ENCODE data around the gene ATP5ME. TPM values are rescaled to one million over a fixed set of nuclear protein-coding genes. Genes with fewer than 3 reads are reported as not detected.

ATP5ME gene
- total RNA-seq, 1 donor from 2014 or later, result 255 TPM

GRCh38 chr4:720111-720860 lies 46.2 kb upstream of the ATP5ME start:
- no peak overlapping the region for H2AFZ ChIP-seq (ENCODE audit: low read depth, low read length)
- H3K9me3 ChIP-seq (ENCODE audit: insufficient read depth, low read depth, low read length), result no peaks in the 10 kb centered on the region
- H3K27ac ChIP-seq (ENCODE audit: low read depth, low read length), result no peak overlapping the region
- no peak overlapping the region for H3K27ac Mint-ChIP-seq (ENCODE audit: unreplicated experiment)
- peak overlapping the region; percentile 40 for H3K4me3 Mint-ChIP-seq (ENCODE audit: unreplicated experiment)
- TF ChIP-seq CTCF (IDR thresholded peaks at IDR 0.05; ENCODE audit: insufficient read depth, low read depth, low read length) (no peak), EZH2 (IDR thresholded peaks at IDR 0.05; ENCODE audit: insufficient read depth, low read length) (no peak)
- DNase-seq (ENCODE audit: low read depth) (no peak), FAIRE-seq (no peak)
- peaks cover 16% of the 10 kb centered on the region for H3K36me3 Mint-ChIP-seq (ENCODE audit: low read depth, unreplicated experiment)
- H3K4me3 ChIP-seq (ENCODE audit: insufficient read depth, low read depth, low read length), result no peak overlapping the region
- H3K27me3 Mint-ChIP-seq (ENCODE audit: low read depth, unreplicated experiment), result no peaks in the 10 kb centered on the region
- H3K9me3 Mint-ChIP-seq (ENCODE audit: unreplicated experiment), result peaks cover 2% of the 10 kb centered on the region
- H3K4me1 Mint-ChIP-seq (ENCODE audit: low read depth, unreplicated experiment), result peaks cover 23% of the 10 kb centered on the region
- peaks cover 93% of the 10 kb centered on the region for H3K79me2 ChIP-seq (ENCODE audit: insufficient read depth, low read length)
- H3K9ac ChIP-seq (ENCODE audit: low read length), result no peak overlapping the region
- H3K36me3 ChIP-seq (ENCODE audit: insufficient read depth, low read length), result peaks cover 3% of the 10 kb centered on the region
- peaks cover 76% of the 10 kb centered on the region for H4K20me1 ChIP-seq (ENCODE audit: insufficient read depth, low read length)
- peaks cover 4% of the 10 kb centered on the region for H3K4me1 ChIP-seq (ENCODE audit: insufficient read depth, low read length)
- H3K4me2 ChIP-seq (ENCODE audit: low read length), result no peak overlapping the region
- H3K27me3 ChIP-seq (ENCODE audit: insufficient read depth, low read length), result no peaks in the 10 kb centered on the region

GRCh38 chr4:718460-718859 lies 44.4 kb upstream of the ATP5ME start:
- no peak overlapping the region for H3K4me3 ChIP-seq (ENCODE audit: insufficient read depth, low read depth, low read length)
- peaks cover 11% of the 10 kb centered on the region for H3K36me3 Mint-ChIP-seq (ENCODE audit: low read depth, unreplicated experiment)
- H4K20me1 ChIP-seq (ENCODE audit: insufficient read depth, low read length), result peaks cover 78% of the 10 kb centered on the region
- no peak overlapping the region for H2AFZ ChIP-seq (ENCODE audit: low read depth, low read length)
- no peaks in the 10 kb centered on the region for H3K27me3 ChIP-seq (ENCODE audit: insufficient read depth, low read length)
- H3K4me3 Mint-ChIP-seq (ENCODE audit: unreplicated experiment), result no peak overlapping the region
- H3K9me3 ChIP-seq (ENCODE audit: insufficient read depth, low read depth, low read length), result no peaks in the 10 kb centered on the region
- peaks cover 4% of the 10 kb centered on the region for H3K4me1 ChIP-seq (ENCODE audit: insufficient read depth, low read length)
- H3K9me3 Mint-ChIP-seq (ENCODE audit: unreplicated experiment), result peaks cover 2% of the 10 kb centered on the region
- DNase-seq (ENCODE audit: low read depth) (no peak), FAIRE-seq (no peak)
- peaks cover 3% of the 10 kb centered on the region for H3K36me3 ChIP-seq (ENCODE audit: insufficient read depth, low read length)
- H3K9ac ChIP-seq (ENCODE audit: low read length), result no peak overlapping the region
- no peaks in the 10 kb centered on the region for H3K27me3 Mint-ChIP-seq (ENCODE audit: low read depth, unreplicated experiment)
- TF ChIP-seq CTCF (IDR thresholded peaks at IDR 0.05; ENCODE audit: insufficient read depth, low read depth, low read length) (no peak), EZH2 (IDR thresholded peaks at IDR 0.05; ENCODE audit: insufficient read depth, low read length) (no peak)
- H3K27ac ChIP-seq (ENCODE audit: low read depth, low read length), result no peak overlapping the region
- H3K79me2 ChIP-seq (ENCODE audit: insufficient read depth, low read length), result peaks cover 93% of the 10 kb centered on the region
- peaks cover 20% of the 10 kb centered on the region for H3K4me1 Mint-ChIP-seq (ENCODE audit: low read depth, unreplicated experiment)
- H3K4me2 ChIP-seq (ENCODE audit: low read length), result no peak overlapping the region
- H3K27ac Mint-ChIP-seq (ENCODE audit: unreplicated experiment), result no peak overlapping the region

Data from astrocyte (in vitro differentiated cells and primary cell).